Stimulated activated CD8-positive, alpha-beta memory T cell treated with anti-CD3 and anti-CD28 coated beads, Interleukin-15, amount 100 ng/mL, for 4 hours (primary cell): Measurements from ENCODE around the gene TXNDC17.
A peak's percentile ranks its signal among the peaks of the same experiment; 100 is the strongest.
"Not testable (repeated sequence)": the region's sequence is repeated elsewhere in the genome, so short reads cannot be mapped to it uniquely, and the experiment has no call there.

Experiments used
- DNase-seq, 2 donors: peaks; one replicate each; pipeline ENCODE4 v3.0.0-alpha.2; 2020; ENCODE audit warnings: low read depth in 2 of 2

The TXNDC17 gene

DNA sequence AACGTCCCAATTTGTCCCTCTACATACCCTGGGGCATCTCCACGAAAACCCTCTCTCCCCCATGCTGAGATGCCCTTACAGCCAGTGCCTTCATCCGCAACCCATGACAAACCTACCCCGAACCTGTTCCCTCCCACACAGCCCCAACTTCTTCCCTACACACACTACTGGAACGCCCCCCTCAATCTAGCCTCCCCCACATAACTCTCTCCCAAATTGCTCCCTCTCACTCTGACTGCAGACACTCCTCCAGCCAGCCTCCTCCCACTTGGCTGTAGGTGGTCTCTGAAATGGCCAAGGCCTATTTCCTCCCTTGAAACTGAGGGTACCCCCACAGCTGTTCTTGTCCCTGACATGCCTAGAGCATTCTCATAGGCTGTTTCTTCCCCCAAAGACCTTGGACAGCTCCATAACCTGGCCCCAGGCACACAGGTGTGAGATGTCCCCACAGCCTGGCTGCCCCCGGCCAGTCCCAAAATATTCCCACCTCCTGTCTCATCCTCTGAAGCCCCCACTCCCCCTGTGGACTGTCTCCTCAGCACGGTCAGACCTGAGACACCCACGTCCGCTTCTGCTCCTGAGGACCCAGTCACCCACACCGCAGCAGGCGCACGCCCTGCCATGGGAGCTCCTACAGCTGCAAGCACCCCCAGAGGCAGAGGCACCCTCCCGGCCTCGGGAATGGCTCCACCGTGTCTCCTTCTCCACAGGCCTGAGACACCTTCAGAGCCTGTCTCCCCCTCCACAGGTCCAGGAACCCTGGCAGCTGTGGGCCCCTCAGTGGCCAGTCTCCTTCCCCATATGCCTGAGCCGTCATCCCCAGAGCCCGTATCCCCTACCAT is 4.0 kb upstream of the TXNDC17 start:
- DNase-seq, result no peak

DNA sequence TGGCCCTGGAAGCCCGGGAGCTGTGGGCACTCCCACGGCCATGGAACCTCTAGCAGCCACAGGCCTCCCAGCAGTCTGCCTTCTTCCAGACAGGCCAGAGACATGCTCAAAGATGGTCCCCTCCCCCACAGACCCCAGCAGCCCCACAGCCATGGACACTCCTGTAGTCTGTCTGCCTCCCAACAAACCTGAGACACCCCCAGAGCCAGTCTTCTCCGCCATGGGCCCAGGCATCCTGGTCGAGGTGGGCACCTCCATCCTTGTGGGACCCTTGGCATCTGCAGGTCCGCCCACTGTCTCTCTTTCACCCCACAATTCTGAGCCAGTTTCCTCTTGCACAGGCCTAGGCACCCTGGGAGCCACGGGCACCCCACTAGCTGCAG is 3.4 kb upstream of the TXNDC17 start:
- DNase-seq, result no peak

- no peak for DNase-seq
These were observed 2.6 kb upstream of the TXNDC17 start for GRCh38 chr17:6638046-6638908.

GRCh38 chr17:6639014-6639585 is 1.8 kb upstream of the TXNDC17 start:
- DNase-seq, result no peak

- DNase-seq, result no peak
These were observed 999 bp upstream of the TXNDC17 start for GRCh38 chr17:6639586-6640535.

- DNase-seq, result no peak
These were observed 495 bp downstream of the TXNDC17 start for GRCh38 chr17:6641247-6641863.

- no peak for DNase-seq
These were observed 1.7 kb downstream of the TXNDC17 start for GRCh38 chr17:6642592-6642991.

- DNase-seq, result no peak
These were observed 2.7 kb downstream of the TXNDC17 start for GRCh38 chr17:6643451-6644125.

- DNase-seq, result no peak
These were observed 7.3 kb downstream of the TXNDC17 start for GRCh38 chr17:6648181-6648580.

- peak; percentile 82 to 88 for DNase-seq
These were observed 10.6 kb downstream of the TXNDC17 start, which contains the start of the genes C17orf100 and MED31 for GRCh38 chr17:6651354-6651918. Gene C17orf100, plus strand, starts transcription at chr17:6651762. Its CDS starts 152 bp downstream, at chr17:6651914. Gene MED31, minus strand, starts transcription at chr17:6651605. Its CDS starts 77 bp downstream, at chr17:6651528.

GRCh38 chr17:6651919-6652452 is 11.1 kb downstream of the TXNDC17 start:
- DNase-seq, result no peak

DNA sequence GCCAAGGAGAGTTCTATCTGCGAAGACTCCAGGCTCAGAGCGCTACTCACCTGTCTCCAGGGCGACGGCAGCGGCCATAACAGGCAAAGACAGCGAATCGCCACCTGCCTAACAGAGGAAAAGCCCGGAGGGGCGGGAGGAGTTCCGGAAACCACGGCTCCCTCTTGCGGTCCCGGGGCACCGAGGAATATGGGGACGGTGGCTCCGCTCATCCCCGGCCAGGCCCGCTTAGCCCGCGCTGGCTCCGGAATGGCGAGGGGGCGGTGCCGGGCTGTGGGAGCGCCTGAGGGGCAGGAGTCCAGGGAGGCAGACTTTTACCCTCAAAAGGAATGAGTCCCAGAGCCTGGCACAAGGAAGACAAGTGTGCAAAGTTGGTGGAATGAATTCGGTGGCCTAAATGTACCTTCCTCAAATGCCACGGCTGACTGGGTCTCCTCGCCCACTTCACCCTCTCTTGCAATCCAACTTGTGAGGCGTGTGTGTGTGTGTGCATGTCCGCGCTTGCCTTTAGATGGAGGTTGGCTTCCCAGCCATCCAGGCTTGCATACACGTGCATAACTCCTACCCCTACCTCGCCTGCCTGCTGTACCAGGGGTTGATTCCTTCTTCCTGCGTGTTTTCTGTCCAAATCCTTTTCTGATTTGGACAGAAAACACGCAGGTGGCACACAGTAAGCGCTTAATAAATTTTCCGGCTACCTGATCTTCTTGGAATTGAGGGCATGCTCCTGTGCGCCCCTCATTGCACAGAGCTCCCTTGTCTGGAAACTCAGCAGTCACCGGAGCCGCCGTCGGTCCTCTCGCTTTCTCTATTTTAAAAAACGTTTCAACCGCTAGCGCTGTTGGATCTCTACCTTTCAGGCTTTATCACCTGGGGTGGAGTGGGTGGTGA is 14.2 kb downstream of the TXNDC17 start:
- no peak for DNase-seq

GRCh38 chr17:6655732-6656361 is 15.0 kb downstream of the TXNDC17 start:
- DNase-seq, result not testable (repeated sequence)

GRCh38 chr17:6656797-6657632 is 16.2 kb downstream of the TXNDC17 start:
- DNase-seq, result not testable (repeated sequence)

DNA sequence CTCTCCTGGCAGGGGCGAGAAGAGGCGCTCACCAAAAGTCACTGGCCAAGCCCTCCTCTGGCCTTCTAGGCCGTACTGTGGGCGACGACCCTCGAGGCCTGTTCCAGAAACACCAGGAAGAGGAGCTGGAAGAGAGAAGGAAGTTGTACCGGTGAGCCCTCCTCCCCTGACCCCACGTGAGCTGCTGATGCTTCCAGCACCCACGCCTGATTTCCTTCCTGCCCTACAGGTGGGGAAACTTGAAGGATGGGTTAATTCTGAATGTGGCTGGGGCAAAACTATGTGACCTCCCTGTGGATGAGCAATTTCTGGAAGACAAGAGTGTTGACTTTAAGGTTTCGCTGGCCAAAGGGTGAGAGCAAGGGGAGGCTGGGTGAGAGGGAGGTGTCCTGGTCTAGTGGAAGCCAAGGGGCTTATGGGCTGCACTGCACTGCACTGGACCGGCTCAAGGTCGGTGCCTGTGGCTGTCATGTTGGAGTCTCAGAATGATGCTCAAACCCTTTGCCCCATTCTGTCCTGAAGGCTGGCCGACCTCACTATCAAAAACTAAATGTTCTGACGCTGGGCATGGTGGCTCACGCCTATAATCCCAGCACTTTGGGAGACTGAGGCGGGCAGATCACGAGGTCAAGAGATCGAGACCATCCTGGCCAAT is 16.9 kb downstream of the TXNDC17 start:
- no peak for DNase-seq

DNA sequence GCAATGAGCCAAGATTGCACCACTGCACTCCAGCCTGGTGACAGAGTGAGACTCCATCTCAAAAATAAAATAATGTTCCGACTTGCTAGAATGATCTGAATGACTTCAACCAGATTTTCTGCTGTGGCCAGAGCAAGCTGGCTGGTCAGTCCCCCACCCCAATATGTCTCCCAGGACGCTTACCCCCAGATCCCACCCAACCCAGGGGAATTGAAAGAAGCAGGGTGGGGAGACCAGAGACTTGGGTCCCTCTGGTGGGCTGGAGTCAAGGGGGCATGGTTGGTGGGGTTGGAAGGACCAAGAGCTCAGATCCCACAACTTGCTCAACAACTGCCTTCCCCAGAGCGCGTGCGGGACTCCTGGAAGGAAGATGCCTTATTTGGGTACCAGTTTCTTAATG is 17.6 kb downstream of the TXNDC17 start:
- not testable (repeated sequence) for DNase-seq
